GM12872 (cell line): ENCODE data around the gene SYNGR1.

Experiments used
- TF ChIP-seq, protein P1 (sequence below): IDR thresholded peaks from 3 replicates; pipeline ENCODE4 v1.5.1; 2011; ENCODE audit warnings: low read depth, mild to moderate bottlenecking, low read length, moderate library complexity; ENCODE audit not compliant: insufficient read depth

SYNGR1 gene

DNA sequence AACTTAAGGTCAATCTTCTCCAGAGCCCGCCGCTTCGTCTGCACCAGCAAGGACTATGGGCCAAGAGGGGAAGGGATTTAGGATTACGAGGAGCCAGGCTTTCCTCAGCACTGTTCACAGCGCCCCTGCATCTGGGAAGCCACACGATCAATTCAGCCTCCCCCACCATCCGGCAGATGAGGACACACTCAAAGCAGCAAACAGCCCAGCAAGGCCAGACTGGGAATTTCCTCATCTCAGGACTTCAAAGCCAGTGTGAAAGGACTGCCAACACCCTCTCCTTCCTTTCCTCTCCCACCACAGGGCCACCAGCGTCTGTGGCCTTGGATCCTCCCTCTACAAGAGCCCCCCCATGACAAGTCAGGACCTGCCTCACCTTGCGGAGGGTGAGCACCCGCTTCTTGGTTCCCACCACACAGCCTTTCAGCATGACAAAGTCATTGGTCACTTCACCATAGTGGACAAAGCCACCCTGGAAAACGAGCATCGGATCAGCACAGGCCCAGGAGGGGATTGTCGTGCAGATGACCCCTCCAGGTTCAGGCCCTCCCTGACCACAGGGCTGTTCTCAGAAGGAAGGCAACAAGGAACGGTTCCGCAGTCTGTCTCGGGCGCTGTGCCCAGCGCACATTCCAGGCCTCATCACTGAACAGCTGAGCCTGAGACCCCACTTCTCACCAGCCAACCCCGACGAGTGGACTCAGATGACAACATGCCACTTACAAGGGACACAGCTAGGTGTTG, 36.4 kb upstream of the SYNGR1 start:
- TF ChIP-seq, protein P1, sequence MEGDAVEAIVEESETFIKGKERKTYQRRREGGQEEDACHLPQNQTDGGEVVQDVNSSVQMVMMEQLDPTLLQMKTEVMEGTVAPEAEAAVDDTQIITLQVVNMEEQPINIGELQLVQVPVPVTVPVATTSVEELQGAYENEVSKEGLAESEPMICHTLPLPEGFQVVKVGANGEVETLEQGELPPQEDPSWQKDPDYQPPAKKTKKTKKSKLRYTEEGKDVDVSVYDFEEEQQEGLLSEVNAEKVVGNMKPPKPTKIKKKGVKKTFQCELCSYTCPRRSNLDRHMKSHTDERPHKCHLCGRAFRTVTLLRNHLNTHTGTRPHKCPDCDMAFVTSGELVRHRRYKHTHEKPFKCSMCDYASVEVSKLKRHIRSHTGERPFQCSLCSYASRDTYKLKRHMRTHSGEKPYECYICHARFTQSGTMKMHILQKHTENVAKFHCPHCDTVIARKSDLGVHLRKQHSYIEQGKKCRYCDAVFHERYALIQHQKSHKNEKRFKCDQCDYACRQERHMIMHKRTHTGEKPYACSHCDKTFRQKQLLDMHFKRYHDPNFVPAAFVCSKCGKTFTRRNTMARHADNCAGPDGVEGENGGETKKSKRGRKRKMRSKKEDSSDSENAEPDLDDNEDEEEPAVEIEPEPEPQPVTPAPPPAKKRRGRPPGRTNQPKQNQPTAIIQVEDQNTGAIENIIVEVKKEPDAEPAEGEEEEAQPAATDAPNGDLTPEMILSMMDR: no peak

DNA sequence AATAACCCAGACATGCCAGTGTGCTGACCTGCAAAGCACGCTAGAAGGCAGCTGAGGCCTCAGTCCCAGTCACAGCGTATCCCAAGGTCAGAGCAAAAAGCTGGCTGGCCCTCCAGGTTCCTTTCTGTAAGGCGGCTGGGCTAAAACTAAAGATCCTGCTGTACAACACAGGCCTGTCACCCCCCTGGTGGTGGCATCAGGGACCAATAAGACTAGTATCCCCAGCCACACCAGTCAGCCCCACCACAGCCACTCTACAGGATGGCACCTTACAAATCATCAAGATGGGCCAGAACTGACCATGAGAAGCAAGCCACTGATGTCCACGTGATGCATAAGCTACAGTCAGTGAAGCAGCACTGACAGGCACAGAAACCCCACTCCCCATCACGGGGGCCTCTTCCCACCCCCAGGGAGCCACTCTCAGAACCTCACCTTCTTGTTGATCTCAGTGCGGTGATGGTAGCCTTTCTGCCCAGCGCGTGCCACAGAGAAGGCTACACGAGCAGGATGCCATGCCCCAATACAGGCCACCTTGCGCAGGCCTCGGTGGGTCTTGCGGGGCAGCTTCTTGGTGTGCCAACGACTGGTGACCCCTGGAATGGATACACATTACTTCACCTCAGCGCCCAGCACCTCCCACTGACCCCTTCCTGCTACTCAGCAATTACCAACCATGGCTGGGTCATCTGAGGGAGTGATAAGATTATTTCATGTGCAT, 35.4 kb upstream of the SYNGR1 start:
- TF ChIP-seq, protein P1: 0 out of 3 replicates have a peak, but pooled peaks have one; percentile 17

DNA sequence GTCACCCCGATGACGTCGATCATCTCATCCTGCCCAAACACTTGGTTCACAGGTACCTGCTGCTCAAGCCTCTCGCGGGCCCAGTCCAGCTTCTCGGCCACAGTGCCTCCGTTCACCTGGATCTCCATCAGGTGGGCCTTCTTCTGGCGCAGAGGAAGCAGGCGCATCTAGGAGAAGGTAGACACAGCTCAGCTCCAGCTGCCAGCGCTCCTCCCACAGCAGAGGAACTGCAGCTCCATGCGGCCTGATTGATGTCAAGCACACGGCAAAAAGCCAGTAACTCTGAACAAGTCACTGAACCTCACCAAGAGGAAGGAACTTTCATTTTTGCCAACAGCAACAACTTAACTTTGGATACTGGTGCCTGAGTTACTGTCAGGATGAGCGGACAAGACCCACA, 34.4 kb upstream of the SYNGR1 start:
- TF ChIP-seq, protein P1: no peak

DNA sequence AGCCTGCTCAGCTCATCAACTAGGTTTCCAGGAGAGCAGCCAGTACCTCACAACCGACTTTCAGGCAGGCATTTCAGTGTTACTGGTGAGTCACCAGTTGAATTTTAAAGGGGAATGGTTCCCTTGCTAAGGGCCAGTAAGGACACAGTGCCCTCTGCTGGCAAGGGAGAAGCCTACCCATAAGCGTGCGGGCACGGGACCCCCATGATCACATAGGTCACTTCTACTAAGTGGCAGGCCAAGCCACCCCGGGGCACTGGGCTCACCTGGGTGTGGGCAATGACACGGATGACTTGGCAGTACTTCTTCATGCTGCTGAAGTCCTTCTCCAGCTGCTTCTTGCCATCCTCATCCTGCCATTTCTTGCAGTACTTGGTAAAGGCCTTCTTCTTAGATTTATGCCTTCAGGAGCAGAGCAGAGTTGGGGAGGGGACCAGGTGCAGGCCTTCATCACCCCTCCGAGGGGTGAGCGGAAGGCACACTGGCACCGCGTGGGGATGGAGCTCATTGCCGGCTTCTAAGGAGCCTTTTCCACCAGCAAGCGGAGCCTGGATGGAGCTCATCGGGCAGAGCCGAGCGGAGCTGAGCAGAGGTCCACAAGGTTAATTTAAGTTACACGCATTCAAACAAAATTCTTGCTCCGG, 33.2 kb upstream of the SYNGR1 start:
- TF ChIP-seq, protein P1: peak; percentile 88

DNA sequence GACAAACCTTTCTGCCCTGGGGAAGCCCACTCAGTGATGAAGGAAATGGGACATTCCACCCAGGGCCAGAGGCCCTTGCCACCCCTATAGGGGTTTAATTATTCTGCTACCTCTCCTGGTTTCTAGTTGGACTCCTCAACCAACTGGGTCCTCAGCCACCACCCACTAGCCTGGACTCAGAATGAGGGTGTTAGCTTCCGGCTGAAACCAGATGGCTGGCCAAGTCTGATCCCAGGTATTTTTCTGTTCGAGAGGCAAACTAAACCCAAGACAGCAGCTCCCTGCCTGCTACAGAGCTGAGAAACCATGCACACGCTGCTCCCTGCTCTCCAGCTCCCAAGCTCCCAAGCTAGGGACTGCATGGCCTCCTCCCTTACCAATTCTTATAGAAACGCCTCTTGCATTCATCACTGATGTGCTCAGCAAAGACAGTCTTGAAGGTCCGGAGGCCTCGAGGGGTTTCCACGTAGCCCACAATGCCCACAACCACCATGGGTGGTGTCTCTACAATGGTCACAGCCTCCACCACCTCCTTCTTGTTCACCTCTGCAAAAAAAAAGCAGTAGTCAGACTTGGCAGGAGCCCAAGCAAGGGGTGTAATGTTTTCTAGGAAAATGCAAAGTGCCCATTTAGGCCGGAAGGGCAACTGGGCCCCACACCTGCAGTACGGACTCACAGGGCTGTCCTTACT, 32.6 kb upstream of the SYNGR1 start:
- TF ChIP-seq, protein P1: no peak

DNA sequence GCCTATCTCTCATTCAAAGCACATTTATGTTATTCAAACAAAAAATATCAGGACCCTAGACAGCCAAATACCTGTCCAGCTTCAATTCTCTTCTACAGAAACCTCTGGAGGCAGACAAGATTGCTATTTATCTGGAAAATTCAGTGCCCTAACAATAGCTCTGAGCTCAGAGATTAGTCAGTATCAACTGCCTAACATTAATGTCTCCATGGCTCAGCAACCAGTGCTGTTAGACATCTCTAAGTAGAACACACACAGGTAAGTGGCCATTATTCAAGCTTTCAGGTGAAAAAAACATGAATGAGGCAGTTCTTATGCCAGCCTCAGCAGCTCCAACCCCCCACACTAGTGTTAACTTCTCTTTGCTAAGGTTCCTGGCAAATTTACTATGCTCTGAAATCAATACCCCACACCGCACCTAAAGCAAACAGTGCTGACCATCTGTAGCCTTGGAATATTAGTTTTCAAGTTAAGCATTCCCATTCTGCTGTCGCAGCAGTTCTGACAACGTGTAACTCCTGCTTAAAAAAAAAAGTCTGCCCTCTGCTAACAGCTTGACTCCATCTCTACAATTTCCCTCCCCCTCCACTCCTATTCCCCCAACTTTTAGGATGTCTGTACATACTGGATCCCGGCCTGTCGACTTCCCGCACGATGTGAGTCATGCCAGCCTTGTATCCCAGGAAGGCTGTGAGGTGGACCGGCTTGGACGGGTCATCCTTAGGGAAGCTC, 31.9 kb upstream of the SYNGR1 start:
- TF ChIP-seq, protein P1: no peak
